ENCODE measurements around the gene SORCS1.

DNA sequence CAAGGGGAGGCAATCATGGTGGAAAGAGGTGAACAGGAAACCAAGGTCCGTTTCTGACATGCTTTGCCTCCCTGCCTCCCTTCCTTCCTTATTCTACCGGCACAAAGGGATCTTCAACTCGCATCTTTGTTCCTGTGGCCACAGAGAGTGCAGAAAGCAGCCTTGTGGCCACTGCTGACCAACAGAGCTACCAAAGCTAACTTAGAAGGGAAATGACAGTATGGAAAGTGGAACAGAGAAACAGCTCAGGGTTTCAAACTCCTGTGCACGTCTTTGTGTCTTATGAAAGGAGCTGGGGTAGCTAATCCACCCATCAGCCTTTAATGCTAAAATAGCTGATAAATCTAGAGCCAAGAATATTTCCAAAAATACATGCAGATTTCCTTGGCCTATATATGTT lies 588.0 kb downstream of the SORCS1 start:
- TF ChIP-seq, protein P1, sequence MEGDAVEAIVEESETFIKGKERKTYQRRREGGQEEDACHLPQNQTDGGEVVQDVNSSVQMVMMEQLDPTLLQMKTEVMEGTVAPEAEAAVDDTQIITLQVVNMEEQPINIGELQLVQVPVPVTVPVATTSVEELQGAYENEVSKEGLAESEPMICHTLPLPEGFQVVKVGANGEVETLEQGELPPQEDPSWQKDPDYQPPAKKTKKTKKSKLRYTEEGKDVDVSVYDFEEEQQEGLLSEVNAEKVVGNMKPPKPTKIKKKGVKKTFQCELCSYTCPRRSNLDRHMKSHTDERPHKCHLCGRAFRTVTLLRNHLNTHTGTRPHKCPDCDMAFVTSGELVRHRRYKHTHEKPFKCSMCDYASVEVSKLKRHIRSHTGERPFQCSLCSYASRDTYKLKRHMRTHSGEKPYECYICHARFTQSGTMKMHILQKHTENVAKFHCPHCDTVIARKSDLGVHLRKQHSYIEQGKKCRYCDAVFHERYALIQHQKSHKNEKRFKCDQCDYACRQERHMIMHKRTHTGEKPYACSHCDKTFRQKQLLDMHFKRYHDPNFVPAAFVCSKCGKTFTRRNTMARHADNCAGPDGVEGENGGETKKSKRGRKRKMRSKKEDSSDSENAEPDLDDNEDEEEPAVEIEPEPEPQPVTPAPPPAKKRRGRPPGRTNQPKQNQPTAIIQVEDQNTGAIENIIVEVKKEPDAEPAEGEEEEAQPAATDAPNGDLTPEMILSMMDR (conservative IDR thresholded peaks at IDR 0.05; ENCODE audit: low read depth, low read length) = no peak
- no peak for TF ChIP-seq EZH2phosphoT487 (IDR thresholded peaks at IDR 0.05; ENCODE audit: borderline replicate concordance, low read length)
